ENCODE results near the gene EID2. TPM values are rescaled to one million over a fixed set of nuclear protein-coding genes. Genes with fewer than 3 reads are reported as not detected.

Gene EID2
- total and polyA plus RNA-seq, 12 donors, result 13.9 to 32.9 (median 25.9) TPM

GRCh38 chr19:39509233-39509632 is 30.7 kb downstream of the EID2 start:
- no peak overlapping the region for H3K4me3 ChIP-seq
- H3K4me1 ChIP-seq (replicated peaks in 1 of 2), result no peaks in the 10 kb centered on the region
- DNase-seq, result no peak
- TF ChIP-seq POLR2A (IDR thresholded peaks at IDR 0.05) (no peak), CTCF (IDR thresholded peaks at IDR 0.05) (no peak)
- WGBS, 4 donors, result 57 to 75% (median 67%) methylated on average over 1 to 2 of the region's 2 CpGs
- intact Hi-C loops (cut with DNase I), result no loop called here
- no peaks in the 10 kb centered on the region for H3K36me3 ChIP-seq (replicated peaks in 1 of 2)
- no peaks in the 10 kb centered on the region for H3K9me3 ChIP-seq (replicated peaks in 1 of 3)
- peaks cover 61% of the 10 kb centered on the region for H3K27me3 ChIP-seq
- no peak overlapping the region for H3K27ac ChIP-seq

GRCh38 chr19:39508629-39509028 is 31.3 kb downstream of the EID2 start:
- Histone ChIP-seq H3K4me1 (replicated peaks in 1 of 2) (no peaks in the 10 kb centered on the region), H3K27ac (no peak overlapping the region), H3K27me3 (peaks cover 61% of the 10 kb centered on the region), H3K36me3 (replicated peaks in 1 of 2) (no peaks in the 10 kb centered on the region), H3K4me3 (no peak overlapping the region), H3K9me3 (replicated peaks in 1 of 3) (no peaks in the 10 kb centered on the region)
- DNase-seq, result no peak
- WGBS, 4 donors, result 70 to 83% (median 78%) methylated on average over 9 of the region's 9 CpGs
- intact Hi-C loops (cut with DNase I), result no loop called here
- TF ChIP-seq CTCF (IDR thresholded peaks at IDR 0.05) (no peak), POLR2A (IDR thresholded peaks at IDR 0.05) (no peak)

DNA sequence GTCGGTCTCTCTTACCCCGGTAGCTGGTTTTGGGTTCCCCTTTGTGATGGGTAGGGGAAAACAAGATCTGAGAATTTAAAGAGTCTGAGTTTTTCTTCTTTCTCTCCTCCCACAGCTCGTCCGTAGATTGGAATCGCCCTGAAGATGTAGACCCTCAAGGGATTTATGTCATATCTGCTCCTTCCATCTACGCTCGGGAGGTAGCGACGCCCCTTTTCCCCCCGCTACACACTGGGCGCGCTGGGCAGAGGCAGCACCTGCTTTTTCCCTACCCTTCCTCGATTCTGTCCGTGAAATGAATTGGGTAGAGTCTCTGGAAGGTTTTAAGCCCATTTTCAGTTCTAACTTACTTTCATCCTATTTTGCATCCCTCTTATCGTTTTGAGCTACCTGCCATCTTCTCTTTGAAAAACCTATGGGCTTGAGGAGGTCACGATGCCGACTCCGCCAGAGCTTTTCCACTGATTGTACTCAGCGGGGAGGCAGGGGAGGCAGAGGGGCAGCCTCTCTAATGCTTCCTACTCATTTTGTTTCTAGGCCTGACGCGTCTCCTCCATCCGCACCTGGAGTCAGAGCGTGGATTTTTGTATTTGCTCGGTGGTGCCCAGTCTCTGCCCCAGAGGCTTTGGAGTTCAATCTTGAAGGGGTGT is 32.1 kb downstream of the EID2 start:
- DNase-seq, result no peak
- intact Hi-C loops (cut with DNase I), result no loop called here
- Histone ChIP-seq H3K36me3 (replicated peaks in 1 of 2) (no peaks in the 10 kb centered on the region), H3K27me3 (peaks cover 62% of the 10 kb centered on the region), H3K4me3 (peak overlapping the region in 1 of 4 donors; percentile 45), H3K4me1 (replicated peaks in 1 of 2) (peaks cover 0 to 2% of the 10 kb centered on the region in 2 donors), H3K9me3 (replicated peaks in 1 of 3) (no peaks in the 10 kb centered on the region), H3K27ac (no peak overlapping the region)
- TF ChIP-seq POLR2A (IDR thresholded peaks at IDR 0.05) (no peak), CTCF (IDR thresholded peaks at IDR 0.05) (no peak)
- WGBS, 4 donors, result 48 to 54% (median 51%) methylated on average over 23 to 24 of the region's 24 CpGs

GRCh38 chr19:39506944-39507714 is 32.8 kb downstream of the EID2 start:
- Histone ChIP-seq H3K4me3 (peak overlapping the region in 1 of 4 donors; percentile 45), H3K4me1 (replicated peaks in 1 of 2) (peaks cover 0 to 5% of the 10 kb centered on the region in 2 donors), H3K9me3 (replicated peaks in 1 of 3) (no peaks in the 10 kb centered on the region), H3K27ac (no peak overlapping the region), H3K36me3 (replicated peaks in 1 of 2) (no peaks in the 10 kb centered on the region), H3K27me3 (peaks cover 56% of the 10 kb centered on the region)
- peak in 1 of 7 donors; percentile 6 for DNase-seq
- no peak for TF ChIP-seq POLR2A (IDR thresholded peaks at IDR 0.05)
- TF ChIP-seq CTCF (IDR thresholded peaks at IDR 0.05), result no peak
- 5 to 29% (median 16%) methylated on average over 4 to 96 of the region's 96 CpGs for WGBS, 4 donors
- intact Hi-C loops (cut with DNase I), result no loop called here

All from adrenal gland (tissue), 12 donors.